ENCODE data around the gene PHF12.

- TF ChIP-seq CTCF (IDR thresholded peaks at IDR 0.05) (no peak), EP300 (IDR thresholded peaks at IDR 0.05) (no peak), POLR2A (IDR thresholded peaks at IDR 0.05; ENCODE audit: low read depth) (no peak), POLR2AphosphoS5 (IDR thresholded peaks at IDR 0.05) (no peak)
Measured at GRCh38 chr17:28968914-28969295, 17.6 kb upstream of the PHF12 start.
